WTC11 (cell line): Measurements from ENCODE around the gene PDSS2. TPM values are rescaled to one million over a fixed set of nuclear protein-coding genes. Genes with fewer than 3 reads are reported as not detected.

Source experiments
- ATAC-seq: fragments of 200-7000 bp; cut with Tn5 transposase; 2 replicates; pipeline ENCODE4 v1.10.0; 2021; ENCODE audit warnings: mild to moderate bottlenecking, moderate library complexity
- CTCF ChIA-PET: fragments of 300-600 bp; sonication (Branson Sonifier 250); formaldehyde crosslinking; loops from one replicate; lab custom pipeline; 2021; ENCODE audit warnings: antibody characterized with exemption; lab: Charles Lee
- POLR2A ChIA-PET: fragments of 350-600 bp; sonication (Branson Sonifier 250); formaldehyde crosslinking; loops from one replicate; lab custom pipeline; 2021; ENCODE audit warnings: antibody characterized with exemption; lab: Charles Lee
- DNase-seq: peaks from one replicate; pipeline ENCODE4 v3.0.0; 2021; ENCODE audit warnings: low spot score
- H3K27ac Mint-ChIP-seq: 2 replicates; pipeline ENCODE4 v1.8.0; 2021; ENCODE audit warnings: mixed read lengths
- H3K27me3 Mint-ChIP-seq: 2 replicates; pipeline ENCODE4 v1.8.0; 2021; ENCODE audit warnings: low read depth, mild to moderate bottlenecking, moderate library complexity, mixed read lengths
- H3K36me3 Mint-ChIP-seq: 2 replicates; pipeline ENCODE4 v1.8.0; 2021; ENCODE audit warnings: mixed read lengths
- H3K4me1 Mint-ChIP-seq: 2 replicates; pipeline ENCODE4 v1.8.0; 2022; ENCODE audit warnings: mixed read lengths
- H3K4me3 Mint-ChIP-seq: 2 replicates; pipeline ENCODE4 v1.8.0; 2021; ENCODE audit warnings: mild to moderate bottlenecking, moderate library complexity, mixed read lengths
- H3K9me3 Mint-ChIP-seq: 2 replicates; pipeline ENCODE4 v1.8.0; 2021; ENCODE audit warnings: mixed read lengths
- E2F4 ChIP-seq: sonication (generic); formaldehyde crosslinking; IDR thresholded peaks from 2 replicates; pipeline ENCODE4 v1.8.1; 2022; ENCODE audit warnings: low read depth, mild to moderate bottlenecking, moderate library complexity, missing genetic modification reagents, borderline replicate concordance
- FOXP1 ChIP-seq: sonication (generic); formaldehyde crosslinking; IDR thresholded peaks from 2 replicates; pipeline ENCODE4 v1.8.0; 2022; ENCODE audit warnings: missing genetic modification reagents, mild to moderate bottlenecking, moderate library complexity, borderline replicate concordance
- GABPB1 ChIP-seq: sonication (generic); formaldehyde crosslinking; IDR thresholded peaks from 2 replicates; pipeline ENCODE4 v1.8.1; 2023; ENCODE audit warnings: mild to moderate bottlenecking, missing genetic modification reagents
- HMGXB4 ChIP-seq: sonication (generic); formaldehyde crosslinking; IDR thresholded peaks from 2 replicates; pipeline ENCODE4 v1.8.1; 2023; ENCODE audit warnings: mild to moderate bottlenecking, moderate library complexity, missing genetic modification reagents
- KAT7 ChIP-seq: sonication (generic); formaldehyde crosslinking; IDR thresholded peaks from 2 replicates; pipeline ENCODE4 v1.8.1; 2023; ENCODE audit warnings: missing genetic modification reagents, mild to moderate bottlenecking, borderline replicate concordance
- NFATC4 ChIP-seq: fragments of 250-450 bp; sonication (Bioruptor Pico); IDR thresholded peaks from 2 replicates; pipeline ENCODE4 v1.9.0; 2021; ENCODE audit warnings: mild to moderate bottlenecking
- OVOL2 ChIP-seq: fragments of 250-450 bp; sonication (Bioruptor Pico); IDR thresholded peaks from 2 replicates; pipeline ENCODE4 v1.9.0; 2021; ENCODE audit warnings: mild to moderate bottlenecking, borderline replicate concordance
- ZNF138 ChIP-seq: sonication (generic); formaldehyde crosslinking; conservative IDR thresholded peaks from 2 replicates; pipeline ENCODE4 v1.8.1; 2022; ENCODE audit warnings: mild to moderate bottlenecking, moderate library complexity, missing genetic modification reagents
- ZNF232 ChIP-seq: sonication (generic); formaldehyde crosslinking; IDR thresholded peaks from 2 replicates; pipeline ENCODE4 v1.8.0; 2022; ENCODE audit warnings: mild to moderate bottlenecking, missing genetic modification reagents
- ZNF512 ChIP-seq: sonication (generic); formaldehyde crosslinking; IDR thresholded peaks from 2 replicates; pipeline ENCODE4 v1.8.1; 2022; ENCODE audit warnings: missing genetic modification reagents, borderline replicate concordance
- ZNF532 ChIP-seq: fragments of 250-450 bp; sonication (Bioruptor Pico); IDR thresholded peaks from 2 replicates; pipeline ENCODE4 v1.9.0; 2021; ENCODE audit warnings: mild to moderate bottlenecking, borderline replicate concordance
- total RNA-seq: library from RNA; stranded (reverse); gene quantifications from 3 replicates; pipeline ENCODE4 v1.2.3, GENCODE V29; 2021
- TF ChIP-seq, protein P1 (sequence below): sonication (generic); formaldehyde crosslinking; IDR thresholded peaks from 2 replicates; pipeline ENCODE4 v1.8.0; 2023; ENCODE audit warnings: mild to moderate bottlenecking, missing genetic modification reagents
- TF ChIP-seq, protein P2 (sequence below): sonication (generic); formaldehyde crosslinking; IDR thresholded peaks from 2 replicates; pipeline ENCODE4 v1.8.0; 2022; ENCODE audit warnings: mild to moderate bottlenecking, missing genetic modification reagents
- TF ChIP-seq, protein P3 (sequence below): fragments of 250-450 bp; sonication (Bioruptor Pico); IDR thresholded peaks from 2 replicates; pipeline ENCODE4 v1.9.0; 2021; ENCODE audit warnings: mild to moderate bottlenecking

PDSS2 gene
- total RNA-seq, 1 experiment from 2014 or later, result 18.3 TPM

DNA sequence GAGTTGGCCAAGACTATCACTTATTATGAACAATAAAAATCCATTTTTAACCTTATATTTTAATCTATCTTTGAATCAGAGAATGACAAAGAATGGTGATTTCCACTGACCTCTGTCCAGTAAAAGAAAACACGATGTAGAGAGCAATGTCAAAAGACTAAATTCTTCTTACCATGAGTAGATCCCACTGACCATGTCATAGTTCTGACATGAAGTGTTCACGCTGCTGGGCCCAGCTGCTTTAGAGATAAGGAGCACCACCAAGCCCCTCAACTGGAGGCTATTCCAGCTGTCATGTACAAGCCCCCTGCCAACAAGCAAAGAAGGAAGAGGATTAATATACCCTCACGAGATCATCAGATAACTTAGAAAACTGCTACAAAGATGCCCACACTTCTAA, 125.3 kb downstream of the PDSS2 start (continued):
- TF ChIP-seq E2F4, result no peak
- no peak for TF ChIP-seq ZNF138 (CRISPR knock-in tag)

DNA sequence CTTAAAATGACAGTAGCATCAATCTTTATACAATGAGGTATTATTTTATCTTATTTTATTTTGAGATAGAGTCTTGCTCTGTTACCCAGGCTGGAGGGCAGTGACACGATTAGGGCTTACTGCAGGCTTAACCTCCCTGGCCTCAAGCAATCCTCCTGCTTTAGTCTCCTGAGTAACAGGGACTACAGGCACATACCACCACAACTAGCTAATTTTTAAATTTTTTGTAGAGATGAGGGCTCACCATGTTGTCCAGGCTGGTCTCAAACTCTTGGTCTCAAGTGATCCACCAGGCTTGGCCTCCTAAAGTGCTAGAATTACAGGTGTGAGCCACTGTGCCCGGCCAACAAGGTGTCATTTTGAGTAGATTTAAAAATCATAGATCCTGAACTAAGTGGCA, 125.9 kb downstream of the PDSS2 start:
- no peaks in the 10 kb centered on the region for H3K27me3 Mint-ChIP-seq
- DNase-seq, result no peak
- no peak overlapping the region for H3K4me3 Mint-ChIP-seq
- H3K27ac Mint-ChIP-seq, result no peak overlapping the region
- CTCF ChIA-PET, result no interaction called here
- H3K36me3 Mint-ChIP-seq, result no peaks in the 10 kb centered on the region
- ATAC-seq, result no peak
- H3K4me1 Mint-ChIP-seq, result peaks cover 8% of the 10 kb centered on the region
- POLR2A ChIA-PET, result no interaction called here
- TF ChIP-seq NFATC4 (CRISPR knock-in tag) (no peak), OVOL2 (CRISPR knock-in tag) (no peak), FOXP1 (CRISPR knock-in tag) (no peak), GABPB1 (CRISPR knock-in tag) (no peak), KAT7 (CRISPR knock-in tag) (no peak), ZNF232 (CRISPR knock-in tag) (no peak), HMGXB4 (CRISPR knock-in tag) (no peak)
- TF ChIP-seq, protein P1, sequence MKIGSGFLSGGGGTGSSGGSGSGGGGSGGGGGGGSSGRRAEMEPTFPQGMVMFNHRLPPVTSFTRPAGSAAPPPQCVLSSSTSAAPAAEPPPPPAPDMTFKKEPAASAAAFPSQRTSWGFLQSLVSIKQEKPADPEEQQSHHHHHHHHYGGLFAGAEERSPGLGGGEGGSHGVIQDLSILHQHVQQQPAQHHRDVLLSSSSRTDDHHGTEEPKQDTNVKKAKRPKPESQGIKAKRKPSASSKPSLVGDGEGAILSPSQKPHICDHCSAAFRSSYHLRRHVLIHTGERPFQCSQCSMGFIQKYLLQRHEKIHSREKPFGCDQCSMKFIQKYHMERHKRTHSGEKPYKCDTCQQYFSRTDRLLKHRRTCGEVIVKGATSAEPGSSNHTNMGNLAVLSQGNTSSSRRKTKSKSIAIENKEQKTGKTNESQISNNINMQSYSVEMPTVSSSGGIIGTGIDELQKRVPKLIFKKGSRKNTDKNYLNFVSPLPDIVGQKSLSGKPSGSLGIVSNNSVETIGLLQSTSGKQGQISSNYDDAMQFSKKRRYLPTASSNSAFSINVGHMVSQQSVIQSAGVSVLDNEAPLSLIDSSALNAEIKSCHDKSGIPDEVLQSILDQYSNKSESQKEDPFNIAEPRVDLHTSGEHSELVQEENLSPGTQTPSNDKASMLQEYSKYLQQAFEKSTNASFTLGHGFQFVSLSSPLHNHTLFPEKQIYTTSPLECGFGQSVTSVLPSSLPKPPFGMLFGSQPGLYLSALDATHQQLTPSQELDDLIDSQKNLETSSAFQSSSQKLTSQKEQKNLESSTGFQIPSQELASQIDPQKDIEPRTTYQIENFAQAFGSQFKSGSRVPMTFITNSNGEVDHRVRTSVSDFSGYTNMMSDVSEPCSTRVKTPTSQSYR (CRISPR knock-in tag), result no peak
- TF ChIP-seq, protein P2, sequence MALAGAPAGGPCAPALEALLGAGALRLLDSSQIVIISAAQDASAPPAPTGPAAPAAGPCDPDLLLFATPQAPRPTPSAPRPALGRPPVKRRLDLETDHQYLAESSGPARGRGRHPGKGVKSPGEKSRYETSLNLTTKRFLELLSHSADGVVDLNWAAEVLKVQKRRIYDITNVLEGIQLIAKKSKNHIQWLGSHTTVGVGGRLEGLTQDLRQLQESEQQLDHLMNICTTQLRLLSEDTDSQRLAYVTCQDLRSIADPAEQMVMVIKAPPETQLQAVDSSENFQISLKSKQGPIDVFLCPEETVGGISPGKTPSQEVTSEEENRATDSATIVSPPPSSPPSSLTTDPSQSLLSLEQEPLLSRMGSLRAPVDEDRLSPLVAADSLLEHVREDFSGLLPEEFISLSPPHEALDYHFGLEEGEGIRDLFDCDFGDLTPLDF, result no peak
- TF ChIP-seq, protein P3, sequence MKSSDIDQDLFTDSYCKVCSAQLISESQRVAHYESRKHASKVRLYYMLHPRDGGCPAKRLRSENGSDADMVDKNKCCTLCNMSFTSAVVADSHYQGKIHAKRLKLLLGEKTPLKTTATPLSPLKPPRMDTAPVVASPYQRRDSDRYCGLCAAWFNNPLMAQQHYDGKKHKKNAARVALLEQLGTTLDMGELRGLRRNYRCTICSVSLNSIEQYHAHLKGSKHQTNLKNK (CRISPR knock-in tag), result no peak
- H3K9me3 Mint-ChIP-seq, result no peaks in the 10 kb centered on the region

GRCh38 chr6:107331409-107332386, 127.7 kb downstream of the PDSS2 start:
- POLR2A ChIA-PET, result interaction anchor here (0.7 kb wide), 1 partner anchor 270 kb away, joined by 3 read pairs; no protein-coding TSS in a partner anchor
- TF ChIP-seq ZNF532, result no peak
- TF ChIP-seq KAT7 (CRISPR knock-in tag), result no peak
- no peak for TF ChIP-seq ZNF512 (CRISPR knock-in tag)

More at GRCh38 chr6:107331409-107332386, 127.7 kb downstream of the PDSS2 start:
- CTCF ChIA-PET, result interaction anchor here (0.8 to 2.1 kb wide), 2 partner anchors 14 to 127 kb away, joined by 4 to 11 read pairs; no protein-coding TSS in a partner anchor
- no peaks in the 10 kb centered on the region for H3K36me3 Mint-ChIP-seq
- H3K27me3 Mint-ChIP-seq, result no peaks in the 10 kb centered on the region
- ATAC-seq (no peak), DNase-seq (no peak)
- no peaks in the 10 kb centered on the region for H3K9me3 Mint-ChIP-seq
- no peak overlapping the region for H3K27ac Mint-ChIP-seq
- H3K4me3 Mint-ChIP-seq, result no peak overlapping the region
- H3K4me1 Mint-ChIP-seq, result 0 out of 2 replicates have a peak, but pooled peaks cover 4% of the 10 kb centered on the region
